K562 (cell line): ENCODE data around the gene MICU2.

Source experiments
- BCL6 ChIP-seq: fragments of 250-450 bp; sonication (Bioruptor Pico); IDR thresholded peaks from 2 replicates; pipeline ENCODE4 v1.4.0; 2020
- ETV6 ChIP-seq, 3 experiments: fragments of 150-350 bp in 1 of 3; sonication (generic) in 1 of 3; formaldehyde crosslinking in 1 of 3; IDR thresholded peaks; 2 replicates each; pipeline versions ENCODE4 v1.6.1 to v1.8.0; 2014 to 2022; ENCODE audit warnings: borderline replicate concordance in 2 of 3, low read depth in 2 of 3, antibody characterized with exemption in 1 of 3, low read length in 1 of 3, mild to moderate bottlenecking in 1 of 3, missing genetic modification reagents in 1 of 3
- GABPA ChIP-seq: fragments of 200-800 bp; sonication (Bioruptor generic); conservative IDR thresholded peaks from 2 replicates; pipeline ENCODE4 v1.6.1; 2016; ENCODE audit warnings: low read depth, missing genetic modification characterization, missing compliant biosample characterization
- GABPB2 ChIP-seq: fragments of 250-450 bp; sonication (Bioruptor Pico); conservative IDR thresholded peaks from 2 replicates; pipeline ENCODE4 v1.5.1; 2021; ENCODE audit warnings: mild to moderate bottlenecking
- HDGF ChIP-seq: fragments of 450-650 bp; IDR thresholded peaks from 2 replicates; pipeline ENCODE4 v1.6.1; 2016
- SP1 ChIP-seq: sonication (generic); formaldehyde crosslinking; IDR thresholded peaks from 2 replicates; pipeline ENCODE4 v1.8.1; 2022; ENCODE audit warnings: mild to moderate bottlenecking, missing genetic modification reagents
- THRAP3 ChIP-seq: fragments of 450-650 bp; IDR thresholded peaks from 2 replicates; pipeline ENCODE4 v1.6.1; 2016; ENCODE audit warnings: mild to moderate bottlenecking, inconsistent platforms, borderline replicate concordance
- ZNF23 ChIP-seq: fragments of 250-450 bp; sonication (Bioruptor Pico); IDR thresholded peaks from 2 replicates; pipeline ENCODE4 v1.4.0; 2020; ENCODE audit warnings: mild to moderate bottlenecking
- ZSCAN29 ChIP-seq: fragments of 450-650 bp; IDR thresholded peaks from 2 replicates; pipeline ENCODE4 v1.6.1; 2017
- TF ChIP-seq, protein P1 (sequence below): fragments of 200-800 bp; sonication (Bioruptor generic); IDR thresholded peaks from 2 replicates; pipeline ENCODE4 v1.6.1; 2017; ENCODE audit warnings: missing genetic modification characterization, missing compliant biosample characterization

DNA sequence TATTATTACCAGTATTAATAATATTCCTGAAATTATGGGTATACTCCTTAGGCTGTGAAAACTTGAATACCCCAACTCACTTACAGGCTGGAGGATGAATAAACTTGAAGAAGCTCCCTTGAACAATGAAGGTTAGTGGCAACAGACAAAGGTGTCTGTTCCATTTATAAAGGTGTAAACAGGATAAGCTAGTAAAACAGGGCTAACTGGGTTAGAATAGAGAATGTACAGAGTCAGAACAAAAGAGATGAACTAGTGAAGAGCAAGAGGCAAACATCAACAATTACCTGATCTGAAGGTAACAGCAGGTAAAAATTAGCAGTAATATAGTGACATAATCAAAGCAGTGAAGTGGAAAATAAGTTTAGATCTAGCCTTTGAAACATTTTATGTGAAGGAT, 23.2 kb downstream of the MICU2 start:
- TF ChIP-seq, protein P1, sequence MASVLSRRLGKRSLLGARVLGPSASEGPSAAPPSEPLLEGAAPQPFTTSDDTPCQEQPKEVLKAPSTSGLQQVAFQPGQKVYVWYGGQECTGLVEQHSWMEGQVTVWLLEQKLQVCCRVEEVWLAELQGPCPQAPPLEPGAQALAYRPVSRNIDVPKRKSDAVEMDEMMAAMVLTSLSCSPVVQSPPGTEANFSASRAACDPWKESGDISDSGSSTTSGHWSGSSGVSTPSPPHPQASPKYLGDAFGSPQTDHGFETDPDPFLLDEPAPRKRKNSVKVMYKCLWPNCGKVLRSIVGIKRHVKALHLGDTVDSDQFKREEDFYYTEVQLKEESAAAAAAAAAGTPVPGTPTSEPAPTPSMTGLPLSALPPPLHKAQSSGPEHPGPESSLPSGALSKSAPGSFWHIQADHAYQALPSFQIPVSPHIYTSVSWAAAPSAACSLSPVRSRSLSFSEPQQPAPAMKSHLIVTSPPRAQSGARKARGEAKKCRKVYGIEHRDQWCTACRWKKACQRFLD (CRISPR knock-in tag): no peak
- TF ChIP-seq HDGF (no peak), GABPA (no peak), BCL6 (no peak), ETV6 (IDR thresholded peaks at IDR 0.05; ENCODE audit: borderline replicate concordance in 1 of 2, low read depth in 2 of 2, low read length in 1 of 2) (no peak), ETV6 (CRISPR knock-in tag; IDR thresholded peaks at IDR 0.05; ENCODE audit: borderline replicate concordance) (no peak), SP1 (no peak), THRAP3 (no peak), ZSCAN29 (no peak), ZNF23 (CRISPR knock-in tag) (no peak), GABPB2 (CRISPR knock-in tag) (no peak)
